Middle frontal gyrus (tissue), 1 donor: ENCODE results near the gene ZNF264.
"Not testable (repeated sequence)": the region's sequence is repeated elsewhere in the genome, so short reads cannot be mapped to it uniquely, and the experiment has no call there.

Experiments used
- DNase-seq: peaks from one replicate; pipeline ENCODE4 v3.0.0-alpha.2; 2015; ENCODE audit warnings: low spot score; ENCODE audit errors: extremely low spot score

Gene ZNF264

DNA sequence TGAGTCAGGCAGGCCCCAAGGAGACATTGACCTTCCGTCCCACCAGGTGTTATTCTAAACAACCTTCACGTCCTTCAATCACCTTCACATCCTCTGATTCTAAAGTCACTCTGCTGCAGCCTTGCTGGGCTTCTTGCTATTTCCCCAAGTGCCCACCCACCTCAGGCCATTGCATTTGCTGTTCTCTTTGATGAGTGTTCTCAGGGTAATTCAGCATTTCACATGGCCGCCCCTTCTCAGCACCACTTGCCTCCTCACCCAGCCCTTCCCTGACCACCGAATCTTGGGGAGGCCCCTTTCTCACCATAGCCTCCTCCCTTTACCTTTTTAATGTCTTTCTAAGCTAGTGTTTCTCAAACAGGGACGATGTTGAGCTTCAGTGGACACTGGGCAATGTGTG, 53.8 kb downstream of the ZNF264 start:
- DNase-seq, result no peak

- no peak for DNase-seq
Measured at GRCh38 chr19:57245959-57246358, 54.7 kb downstream of the ZNF264 start.

GRCh38 chr19:57248646-57249045, 57.3 kb downstream of the ZNF264 start:
- DNase-seq, result no peak

GRCh38 chr19:57249329-57249728, 58.0 kb downstream of the ZNF264 start:
- no peak for DNase-seq

DNA sequence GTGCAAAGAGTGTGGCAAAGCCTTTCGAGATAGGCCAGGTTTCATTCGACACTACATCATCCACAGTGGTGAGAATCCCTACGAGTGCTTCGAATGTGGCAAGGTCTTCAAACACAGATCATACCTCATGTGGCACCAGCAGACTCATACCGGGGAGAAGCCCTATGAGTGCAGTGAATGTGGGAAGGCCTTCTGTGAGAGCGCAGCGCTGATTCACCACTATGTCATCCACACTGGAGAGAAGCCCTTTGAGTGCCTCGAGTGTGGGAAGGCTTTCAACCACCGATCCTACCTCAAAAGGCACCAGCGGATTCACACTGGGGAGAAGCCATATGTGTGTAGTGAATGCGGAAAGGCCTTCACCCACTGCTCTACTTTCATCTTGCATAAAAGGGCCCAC, 62.5 kb downstream of the ZNF264 start:
- not testable (repeated sequence) for DNase-seq

GRCh38 chr19:57262044-57262443, 70.7 kb downstream of the ZNF264 start:
- no peak for DNase-seq

GRCh38 chr19:57263244-57263741, 72.0 kb downstream of the ZNF264 start:
- no peak for DNase-seq

DNA sequence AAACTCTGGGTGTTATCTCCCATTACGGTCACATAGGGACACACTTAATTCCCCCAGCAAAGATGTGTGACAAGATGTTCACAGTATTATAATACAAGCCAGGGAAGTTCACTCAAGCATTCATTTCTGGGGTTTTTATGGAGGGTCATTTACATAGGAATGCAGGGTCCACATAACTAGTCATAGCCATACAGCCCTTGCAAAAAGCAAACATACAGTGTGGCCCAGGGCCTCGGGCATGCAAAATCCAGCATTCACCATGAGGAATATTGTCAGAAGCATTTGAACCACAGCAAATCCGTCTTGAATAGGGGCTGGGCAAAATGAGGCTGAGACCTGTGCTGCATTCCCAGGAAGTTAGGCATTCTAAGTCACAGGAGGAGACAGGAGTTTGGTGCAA, 76.0 kb downstream of the ZNF264 start:
- DNase-seq, result no peak

GRCh38 chr19:57269515-57270250, 78.4 kb downstream of the ZNF264 start:
- DNase-seq, result no peak

DNA sequence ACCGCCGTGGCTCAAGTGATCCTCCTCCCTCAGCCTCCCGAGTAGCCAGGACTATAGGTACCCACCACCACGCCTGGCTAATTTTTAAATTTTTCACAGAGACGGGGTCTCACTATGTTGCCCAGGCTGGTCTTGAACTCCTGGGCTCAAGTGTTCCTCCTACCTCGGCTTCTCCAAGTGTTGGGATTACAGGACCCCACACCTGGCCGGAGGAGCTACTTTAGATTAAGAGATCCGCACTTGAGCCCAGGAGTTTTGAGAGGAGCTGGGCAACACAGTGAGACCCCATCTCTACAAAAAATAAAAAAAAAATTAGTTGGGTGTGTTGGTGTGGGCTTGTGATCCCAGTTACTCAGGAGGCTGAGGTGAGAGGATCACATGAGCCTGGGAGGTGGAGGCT, 80.0 kb downstream of the ZNF264 start:
- no peak for DNase-seq
